ENCODE results near the gene KRTAP1-3.
"Not testable (repeated sequence)": the region's sequence is repeated elsewhere in the genome, so short reads cannot be mapped to it uniquely, and the experiment has no call there.

The KRTAP1-3 gene

GRCh38 chr17:41034346-41034935 is at the start of gene KRTAP1-3:
Gene KRTAP1-3 (minus strand): TSS chr17:41034874. CDS start chr17:41034821, 53 bp downstream.
- DNase-seq, result not testable (repeated sequence)

DNA sequence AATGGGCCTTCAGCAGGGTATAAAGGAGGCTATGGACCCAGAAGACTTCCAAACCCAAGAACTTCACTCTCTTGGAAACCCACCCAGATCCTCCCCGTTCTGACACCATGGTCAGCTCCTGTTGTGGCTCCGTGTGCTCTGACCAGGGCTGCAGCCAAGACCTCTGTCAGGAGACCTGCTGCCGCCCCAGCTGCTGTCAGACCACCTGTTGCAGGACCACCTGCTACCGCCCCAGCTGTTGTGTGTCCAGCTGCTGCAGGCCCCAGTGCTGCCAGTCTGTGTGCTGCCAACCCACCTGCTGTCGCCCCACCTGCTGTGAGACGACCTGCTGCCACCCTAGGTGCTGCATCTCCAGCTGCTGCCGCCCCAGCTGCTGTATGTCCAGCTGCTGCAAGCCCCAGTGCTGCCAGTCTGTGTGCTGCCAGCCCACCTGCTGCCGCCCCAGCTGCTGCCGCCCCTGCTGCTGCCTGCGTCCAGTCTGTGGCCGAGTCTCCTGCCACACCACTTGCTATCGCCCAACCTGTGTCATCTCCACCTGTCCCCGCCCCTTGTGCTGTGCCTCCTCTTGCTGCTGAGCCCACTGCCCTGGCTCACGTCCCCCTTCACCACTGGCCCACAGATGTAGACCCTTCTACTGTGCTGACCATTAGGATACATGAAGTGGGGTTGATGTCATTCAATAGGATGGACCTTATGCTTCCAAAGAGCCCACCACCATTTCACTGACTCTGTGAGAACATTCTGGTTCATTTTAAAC is 49.6 kb upstream of the KRTAP1-3 start, which contains the start of gene KRTAP4-7:
TSS of gene KRTAP4-7 (plus strand) at position 51 of the 757 bp plus-strand sequence. CDS start at position 108, 57 bp downstream.
- not testable (repeated sequence) for DNase-seq

- DNase-seq, result not testable (repeated sequence)
Observed at GRCh38 chr17:41083427-41083826, 48.8 kb upstream of the KRTAP1-3 start.

DNA sequence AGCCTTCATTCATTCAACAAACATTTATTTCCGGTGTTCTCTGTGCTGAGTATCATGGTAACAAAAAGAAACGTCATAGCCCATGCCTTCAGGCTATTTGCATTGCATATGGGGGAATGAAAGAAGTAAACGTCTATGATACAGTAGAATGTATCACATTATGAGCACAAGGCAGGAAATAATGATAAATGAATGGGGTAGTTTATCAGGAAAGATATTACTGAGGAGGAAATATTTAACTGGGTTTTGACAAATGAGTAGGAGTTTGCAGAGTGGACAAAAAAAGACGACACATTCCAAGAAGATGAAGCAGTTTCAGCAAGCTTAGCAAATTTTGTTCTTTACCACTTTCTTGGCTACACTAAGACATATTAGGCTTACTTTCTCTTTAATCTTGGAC is 48.0 kb upstream of the KRTAP1-3 start:
- DNase-seq, result no peak

DNA sequence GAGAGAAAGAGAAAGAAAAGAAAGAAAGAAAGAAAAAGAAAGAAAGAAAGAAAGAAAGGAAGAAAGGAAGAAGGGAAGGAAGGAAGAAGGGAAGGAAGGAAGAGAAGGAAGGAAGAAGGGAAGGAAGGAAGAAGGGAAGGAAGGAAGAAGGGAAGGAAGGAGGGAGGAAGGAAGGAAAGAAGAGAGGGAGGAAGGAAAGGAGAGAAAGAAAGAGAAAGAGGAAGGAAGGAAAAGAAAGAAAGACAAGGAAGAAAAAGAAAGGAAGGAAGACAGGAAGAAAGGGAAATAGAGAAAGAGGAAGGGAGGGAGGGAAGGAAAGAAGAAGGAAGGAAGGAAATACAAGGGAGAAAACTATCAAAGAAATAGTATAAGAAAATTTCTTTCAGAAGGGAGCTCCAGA is 42.1 kb upstream of the KRTAP1-3 start:
- DNase-seq, result no peak

- no peak for DNase-seq
Observed at GRCh38 chr17:41073676-41074075, 39.0 kb upstream of the KRTAP1-3 start.

GRCh38 chr17:41071606-41072360 is 37.1 kb upstream of the KRTAP1-3 start:
- no peak for DNase-seq

GRCh38 chr17:41069031-41069430 is 34.4 kb upstream of the KRTAP1-3 start:
- no peak for DNase-seq

DNA sequence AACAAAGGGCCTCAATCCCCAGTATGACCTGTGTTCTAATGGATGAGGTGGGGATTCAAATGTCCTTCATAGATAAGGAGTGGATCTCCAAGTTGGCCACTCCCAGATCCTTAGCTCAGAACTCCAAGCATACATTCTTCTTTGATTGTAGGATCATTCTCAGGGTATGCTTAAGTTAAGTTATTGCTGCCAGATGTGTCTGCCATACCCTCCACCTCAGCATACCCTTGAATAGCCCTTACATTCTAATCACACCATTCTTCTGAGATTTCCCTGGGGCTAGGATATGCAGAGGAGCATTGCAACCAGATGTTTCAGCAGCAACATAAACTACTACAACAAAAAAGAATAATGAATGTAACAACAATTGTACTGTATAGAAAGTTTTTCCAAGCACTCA is 32.6 kb upstream of the KRTAP1-3 start:
- DNase-seq, result no peak

GRCh38 chr17:41065829-41066624 is 31.4 kb upstream of the KRTAP1-3 start, which contains the start of gene KRTAP2-4:
Gene KRTAP2-4 (minus strand): TSS chr17:41065879. CDS start chr17:41065845, 34 bp downstream.
- DNase-seq, result no peak

- not testable (repeated sequence) for DNase-seq
Observed at GRCh38 chr17:41065016-41065689, 30.5 kb upstream of the KRTAP1-3 start.

DNA sequence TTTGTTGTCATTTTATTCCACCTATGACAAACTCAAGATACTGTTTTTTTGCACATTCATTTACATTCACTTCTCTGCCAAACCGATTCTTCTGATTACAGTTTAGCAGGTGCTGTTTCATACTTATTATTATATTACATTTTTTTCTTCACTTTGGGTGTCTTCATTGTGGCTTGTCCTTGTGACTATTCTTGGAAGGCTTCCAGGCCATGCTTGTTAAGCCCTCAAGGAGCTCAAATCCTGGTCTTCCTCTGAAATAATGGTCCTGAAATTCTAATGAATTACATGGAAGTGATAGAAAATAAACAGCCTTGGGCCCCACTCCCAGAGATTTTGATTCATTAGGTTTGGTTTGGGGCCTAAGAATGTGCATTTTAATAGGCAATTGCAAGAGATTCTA is 29.6 kb upstream of the KRTAP1-3 start:
- no peak for DNase-seq

DNA sequence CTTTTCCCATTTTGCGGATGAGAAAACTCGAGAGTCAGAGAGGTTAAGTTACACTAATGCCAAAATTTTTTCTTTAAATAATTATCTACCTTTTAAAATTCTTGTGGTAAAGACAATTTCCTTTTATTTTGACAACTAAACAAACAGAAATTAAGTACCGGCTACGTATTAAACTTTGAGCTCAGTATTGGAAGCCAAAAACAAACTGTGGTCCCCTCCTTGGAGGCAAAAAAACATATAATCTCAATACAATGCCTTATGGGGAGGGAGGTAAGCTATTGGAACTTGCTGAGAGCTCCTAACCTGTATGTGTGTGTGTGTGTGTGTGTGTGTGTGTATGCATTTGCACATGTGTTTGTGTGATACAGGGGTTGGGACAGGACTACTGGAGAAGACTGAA is 28.8 kb upstream of the KRTAP1-3 start:
- no peak for DNase-seq

DNA sequence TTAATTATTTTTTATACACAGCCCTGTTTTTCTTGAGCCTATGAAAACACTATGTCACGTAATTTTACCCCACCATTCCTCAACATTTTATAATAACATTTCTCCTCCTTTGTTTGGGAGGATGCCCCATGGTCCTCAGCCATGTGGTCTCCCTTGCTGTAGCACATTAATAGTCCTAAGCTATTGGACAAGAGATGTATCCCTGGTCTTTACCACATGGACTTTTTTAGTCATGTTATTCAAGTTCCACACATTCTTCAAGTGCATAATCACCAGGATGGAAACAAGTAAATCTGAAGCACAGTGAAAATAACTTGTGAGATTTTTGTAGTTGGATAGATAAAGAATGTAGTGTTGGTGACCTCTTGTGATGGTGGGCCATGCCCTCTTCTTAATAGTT is 27.3 kb upstream of the KRTAP1-3 start:
- DNase-seq, result no peak

DNA sequence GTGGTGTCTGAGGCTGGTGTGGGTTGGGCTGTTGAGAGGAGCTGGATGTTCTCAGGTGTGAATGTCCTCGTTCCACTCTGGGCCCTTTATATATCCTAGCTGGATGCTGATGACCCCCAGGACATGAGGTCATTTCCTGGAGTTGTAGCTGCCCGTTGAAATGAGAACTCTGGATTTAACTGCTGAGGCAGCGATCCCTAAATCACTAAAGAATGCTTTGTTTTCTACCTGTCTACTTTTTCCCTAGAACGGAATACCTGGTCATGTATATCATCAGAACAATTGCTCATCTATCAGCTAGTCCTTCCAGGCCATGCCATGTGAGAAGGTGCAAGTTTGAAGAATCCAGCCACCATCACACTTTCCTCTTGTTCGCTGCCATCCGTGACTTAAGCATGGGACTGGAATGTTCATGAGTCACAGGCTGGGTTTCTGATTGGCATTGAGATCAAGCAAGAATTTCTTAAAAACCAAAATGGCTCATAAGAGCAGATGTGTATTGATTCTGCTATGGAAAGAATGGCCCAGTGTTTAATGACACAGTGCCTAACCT is 25.5 kb upstream of the KRTAP1-3 start, which contains the start of gene KRTAP2-3:
TSS of gene KRTAP2-3 (minus strand) at position 63 of the 553 bp plus-strand sequence. CDS start 64 bp downstream, outside the sequence.
- no peak for DNase-seq

GRCh38 chr17:41059276-41060051 is 24.8 kb upstream of the KRTAP1-3 start:
- not testable (repeated sequence) for DNase-seq

DNA sequence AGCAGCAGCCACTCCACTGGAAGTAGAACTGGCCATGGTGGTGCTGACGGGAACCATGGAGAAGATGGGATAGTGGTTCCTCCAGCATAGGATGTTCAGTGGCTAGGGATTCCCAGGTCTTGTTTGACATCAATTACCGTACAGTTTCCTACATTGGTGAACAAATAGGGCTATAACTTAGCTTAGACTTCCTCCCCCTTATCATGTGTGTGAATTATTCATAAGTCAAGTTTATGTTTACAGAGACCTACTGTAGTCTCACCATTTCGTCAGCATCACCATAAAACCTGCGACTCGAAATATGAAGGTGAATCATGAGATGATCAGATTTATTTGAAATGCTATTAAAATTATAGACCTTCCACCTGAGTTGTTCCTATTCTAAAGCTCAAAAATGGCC is 24.1 kb upstream of the KRTAP1-3 start:
- DNase-seq, result no peak

- DNase-seq, result no peak
Observed at GRCh38 chr17:41057547-41057946, 22.9 kb upstream of the KRTAP1-3 start.

DNA sequence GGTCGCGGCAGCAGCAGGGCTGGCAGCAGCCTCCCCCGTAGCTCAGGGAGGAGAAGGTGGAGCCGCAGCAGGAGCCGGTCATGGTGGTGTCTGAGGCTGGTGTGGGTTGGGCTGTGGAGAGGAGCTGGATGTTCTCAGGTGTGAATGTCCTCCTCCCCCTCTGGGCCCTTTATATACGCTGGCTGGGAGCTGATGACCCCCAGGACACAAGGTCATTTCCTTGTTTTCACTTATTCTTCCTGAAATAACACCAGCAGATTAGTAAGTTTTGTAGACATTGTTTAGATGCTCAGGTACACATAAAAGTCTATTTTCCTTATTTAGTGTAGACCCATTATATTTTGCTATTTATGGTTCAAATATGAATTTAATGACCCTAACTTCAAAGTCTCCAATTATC is 20.5 kb upstream of the KRTAP1-3 start, which contains the start of gene KRTAP2-2:
TSS of gene KRTAP2-2 (minus strand) at position 101 of the 400 bp plus-strand sequence. CDS start at position 82, 19 bp downstream.
- not testable (repeated sequence) for DNase-seq

DNA sequence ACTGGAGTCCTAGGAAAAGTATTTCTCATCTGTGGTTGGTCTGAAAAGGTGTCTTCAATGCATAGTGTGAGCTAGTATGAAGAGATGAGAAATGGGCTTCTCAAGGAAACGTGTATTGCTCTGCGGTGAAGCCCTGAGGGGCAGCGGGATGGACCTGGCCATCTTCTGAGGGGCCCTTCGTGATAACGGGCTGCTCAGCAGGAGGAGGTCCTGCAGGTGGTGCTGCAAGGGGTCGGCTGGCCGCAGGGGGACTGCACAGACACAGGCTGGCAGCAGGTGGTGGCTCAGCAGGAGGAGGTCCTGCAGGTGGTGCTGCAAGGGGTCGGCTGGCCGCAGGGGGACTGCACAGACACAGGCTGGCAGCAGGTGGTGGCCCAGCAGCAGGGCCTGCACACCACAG is 19.9 kb upstream of the KRTAP1-3 start:
- not testable (repeated sequence) for DNase-seq

DNA sequence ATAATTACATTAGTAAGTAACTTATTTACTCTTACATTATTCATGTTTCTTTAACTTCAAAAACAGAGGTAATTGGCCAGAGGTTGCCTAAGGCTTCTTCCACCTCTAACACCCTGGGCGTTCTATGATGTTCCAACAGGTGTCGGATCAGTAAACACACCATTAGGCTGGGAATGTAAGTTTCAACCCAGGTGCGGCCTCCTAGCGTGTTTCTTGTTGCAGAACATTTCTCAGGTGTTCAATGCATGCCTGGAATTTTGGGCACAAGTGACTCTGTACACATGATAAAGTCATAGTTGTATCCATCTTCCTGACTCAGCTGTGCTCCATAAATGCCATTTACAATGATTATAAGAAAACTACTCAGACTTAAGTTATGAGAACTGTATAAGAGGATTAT is 19.4 kb upstream of the KRTAP1-3 start:
- no peak for DNase-seq
